ENCODE measurements around the gene THEM5. TPM values are rescaled to one million over a fixed set of nuclear protein-coding genes. Genes with fewer than 3 reads are reported as not detected.

THEM5 gene
- total and polyA plus RNA-seq, 2 experiments from 2014 or later = not detected

DNA sequence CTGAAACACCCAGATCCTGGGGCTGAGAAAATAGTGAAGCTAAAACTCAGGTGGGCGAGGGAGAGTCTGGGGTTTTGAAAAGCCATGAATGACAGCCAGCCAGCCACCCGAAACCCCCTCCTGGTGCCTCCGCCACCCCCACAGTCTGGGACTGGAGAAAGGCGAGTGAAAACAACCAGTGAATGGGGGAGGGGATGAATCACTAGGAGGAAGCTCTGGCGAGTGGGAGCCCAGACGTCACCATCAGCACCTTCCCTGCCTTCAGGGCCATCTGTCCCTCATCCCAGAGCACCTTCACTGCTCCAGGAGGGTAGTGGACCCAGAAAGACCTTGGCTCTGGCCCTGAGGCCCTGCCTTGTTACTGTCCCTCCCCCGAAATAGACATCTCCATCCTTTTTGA lies 31.1 kb downstream of the THEM5 start:
- Histone ChIP-seq H3K4me1 (ENCODE audit: low read depth) (no peaks in the 10 kb centered on the region), H3K36me3 (no peaks in the 10 kb centered on the region), H3K27me3 (no peaks in the 10 kb centered on the region), H3K9me3 (ENCODE audit: low read depth) (no peaks in the 10 kb centered on the region), H3K4me3 (no peak overlapping the region), H3K27ac (no peak overlapping the region)
- DNase-seq (ENCODE audit: low read depth in 1 of 2, low spot score in 1 of 2) = no peak
- TF ChIP-seq, protein P1, sequence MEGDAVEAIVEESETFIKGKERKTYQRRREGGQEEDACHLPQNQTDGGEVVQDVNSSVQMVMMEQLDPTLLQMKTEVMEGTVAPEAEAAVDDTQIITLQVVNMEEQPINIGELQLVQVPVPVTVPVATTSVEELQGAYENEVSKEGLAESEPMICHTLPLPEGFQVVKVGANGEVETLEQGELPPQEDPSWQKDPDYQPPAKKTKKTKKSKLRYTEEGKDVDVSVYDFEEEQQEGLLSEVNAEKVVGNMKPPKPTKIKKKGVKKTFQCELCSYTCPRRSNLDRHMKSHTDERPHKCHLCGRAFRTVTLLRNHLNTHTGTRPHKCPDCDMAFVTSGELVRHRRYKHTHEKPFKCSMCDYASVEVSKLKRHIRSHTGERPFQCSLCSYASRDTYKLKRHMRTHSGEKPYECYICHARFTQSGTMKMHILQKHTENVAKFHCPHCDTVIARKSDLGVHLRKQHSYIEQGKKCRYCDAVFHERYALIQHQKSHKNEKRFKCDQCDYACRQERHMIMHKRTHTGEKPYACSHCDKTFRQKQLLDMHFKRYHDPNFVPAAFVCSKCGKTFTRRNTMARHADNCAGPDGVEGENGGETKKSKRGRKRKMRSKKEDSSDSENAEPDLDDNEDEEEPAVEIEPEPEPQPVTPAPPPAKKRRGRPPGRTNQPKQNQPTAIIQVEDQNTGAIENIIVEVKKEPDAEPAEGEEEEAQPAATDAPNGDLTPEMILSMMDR (IDR thresholded peaks at IDR 0.05; ENCODE audit: low read depth, low read length) = no peak

DNA sequence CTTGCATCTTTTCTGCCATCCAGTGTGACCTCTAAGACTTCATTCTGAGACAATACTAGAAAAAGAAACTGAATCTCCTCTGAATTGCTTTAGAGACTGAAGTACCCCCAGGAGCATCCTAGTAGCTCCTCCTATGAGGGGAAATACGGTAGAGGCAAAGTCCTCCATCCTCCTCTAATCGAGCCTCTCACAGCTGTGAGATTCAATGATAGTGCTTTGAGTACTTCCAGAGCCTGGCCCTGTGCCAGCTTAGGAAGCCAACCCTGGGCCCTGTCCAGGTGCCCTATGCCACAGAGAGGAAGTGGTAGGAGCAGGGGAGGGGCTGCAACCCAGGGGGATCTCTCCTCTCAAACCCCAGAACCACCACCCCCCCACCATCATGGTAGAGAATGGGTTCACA lies 32.6 kb downstream of the THEM5 start:
- TF ChIP-seq, protein P1 (IDR thresholded peaks at IDR 0.05; ENCODE audit: low read depth, low read length) = no peak
- Histone ChIP-seq H3K4me1 (ENCODE audit: low read depth) (peaks cover 3% of the 10 kb centered on the region), H3K27me3 (no peaks in the 10 kb centered on the region), H3K4me3 (no peak overlapping the region), H3K9me3 (ENCODE audit: low read depth) (no peaks in the 10 kb centered on the region), H3K27ac (no peak overlapping the region), H3K36me3 (no peaks in the 10 kb centered on the region)
- DNase-seq (ENCODE audit: low read depth in 1 of 2, low spot score in 1 of 2) = no peak

DNA sequence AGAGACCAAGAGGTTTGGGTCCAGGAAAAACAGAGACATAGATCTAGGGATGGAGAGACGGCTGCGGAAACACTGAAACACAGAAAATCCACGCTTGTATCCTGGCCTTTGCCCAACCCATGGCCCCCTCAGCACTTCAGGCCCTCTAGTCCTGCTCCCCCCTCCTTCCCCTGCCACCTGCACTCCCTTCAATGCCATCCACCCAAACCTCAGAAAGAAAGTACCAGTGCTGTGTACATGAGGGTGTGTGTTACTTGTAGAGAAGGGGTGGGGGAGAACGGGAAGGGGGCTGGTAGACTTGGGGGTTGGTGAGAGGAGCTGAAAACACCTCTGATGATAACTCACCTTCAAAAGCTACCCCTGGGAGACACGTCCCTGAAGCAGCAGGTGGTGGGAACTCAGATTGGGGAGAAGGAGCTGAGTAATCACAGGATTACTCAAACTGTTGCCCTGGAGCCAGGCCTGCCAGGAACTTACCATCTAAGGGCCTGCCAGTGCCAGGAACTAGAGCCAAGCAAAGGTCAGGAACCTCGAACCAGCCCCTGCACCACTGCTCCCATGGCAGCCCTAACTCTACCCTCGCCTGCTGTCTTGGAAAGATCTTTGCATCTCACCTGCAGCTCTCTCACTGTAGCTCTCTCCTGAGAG lies 33.4 kb downstream of the THEM5 start:
- Histone ChIP-seq H3K4me3 (no peak overlapping the region), H3K36me3 (no peaks in the 10 kb centered on the region), H3K27me3 (no peaks in the 10 kb centered on the region), H3K9me3 (ENCODE audit: low read depth) (no peaks in the 10 kb centered on the region), H3K27ac (no peak overlapping the region), H3K4me1 (ENCODE audit: low read depth) (peaks cover 3% of the 10 kb centered on the region)
- DNase-seq (ENCODE audit: low read depth in 1 of 2, low spot score in 1 of 2) = no peak
- TF ChIP-seq, protein P1 (IDR thresholded peaks at IDR 0.05; ENCODE audit: low read depth, low read length) = no peak

DNA sequence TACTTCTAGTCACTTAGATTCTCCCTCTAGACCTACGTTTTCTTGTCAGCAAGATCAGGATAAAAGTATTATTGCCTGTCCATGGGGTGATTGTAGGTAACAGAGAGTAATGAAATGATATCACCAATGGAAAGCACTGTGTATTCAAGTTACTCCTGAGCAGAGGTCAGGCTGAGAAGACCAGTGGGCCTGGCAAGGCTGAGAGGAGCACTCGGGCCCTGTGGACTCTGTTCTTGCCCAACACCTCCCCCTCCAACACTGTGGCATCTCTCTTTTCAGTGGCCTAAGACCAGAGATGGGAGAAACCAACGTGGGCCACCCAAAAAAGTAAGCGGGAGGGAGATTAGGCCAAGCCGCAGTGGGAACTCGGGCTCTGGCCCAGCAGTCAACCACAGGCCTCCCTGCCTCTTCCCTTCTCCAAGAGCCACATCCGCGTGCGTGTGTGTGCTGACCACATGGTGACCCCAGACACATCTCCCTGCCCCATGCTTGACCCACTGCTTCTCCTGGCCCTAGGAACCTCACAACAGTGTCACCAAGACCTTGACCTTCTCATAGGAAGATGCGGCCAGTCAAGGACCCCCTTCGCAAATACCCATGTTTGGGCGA lies 34.2 kb downstream of the THEM5 start:
- TF ChIP-seq, protein P1 (IDR thresholded peaks at IDR 0.05; ENCODE audit: low read depth, low read length) = no peak
- H3K27me3 ChIP-seq = no peaks in the 10 kb centered on the region
- H3K4me3 ChIP-seq = no peak overlapping the region
- no peaks in the 10 kb centered on the region for H3K9me3 ChIP-seq (ENCODE audit: low read depth)
- DNase-seq (ENCODE audit: low read depth in 1 of 2, low spot score in 1 of 2) = no peak
- H3K36me3 ChIP-seq = no peaks in the 10 kb centered on the region
- H3K27ac ChIP-seq = no peak overlapping the region
- H3K4me1 ChIP-seq (ENCODE audit: low read depth) = peaks cover 3% of the 10 kb centered on the region

DNA sequence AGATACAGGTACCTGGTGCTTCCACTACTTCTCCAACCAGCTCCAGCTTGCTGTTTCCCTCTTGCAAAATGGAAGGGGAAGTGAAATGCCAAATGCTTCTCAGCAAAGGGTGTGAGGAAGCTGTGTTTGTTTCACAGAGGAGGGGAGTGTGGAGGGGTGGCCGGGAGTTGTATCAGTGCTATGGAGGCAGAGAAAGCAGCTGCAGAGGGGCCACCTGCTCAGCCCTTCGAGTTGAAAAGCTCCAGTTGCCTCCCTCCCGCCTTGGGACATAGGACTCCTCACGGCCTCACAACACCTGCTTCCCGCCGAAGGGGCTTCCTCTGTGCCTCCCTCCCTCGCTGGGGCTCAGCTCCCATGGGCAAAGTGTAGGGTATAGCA lies 36.2 kb downstream of the THEM5 start:
- Histone ChIP-seq H3K36me3 (no peaks in the 10 kb centered on the region), H3K9me3 (ENCODE audit: low read depth) (no peaks in the 10 kb centered on the region), H3K4me3 (no peak overlapping the region), H3K27me3 (no peaks in the 10 kb centered on the region), H3K27ac (no peak overlapping the region), H3K4me1 (ENCODE audit: low read depth) (peaks cover 3% of the 10 kb centered on the region)
- no peak for DNase-seq (ENCODE audit: low read depth in 1 of 2, low spot score in 1 of 2)
- TF ChIP-seq, protein P1 (IDR thresholded peaks at IDR 0.05; ENCODE audit: low read depth, low read length) = no peak
